HCT116 (cell line): ENCODE measurements around the gene PRDM12. TPM values are rescaled to one million over a fixed set of nuclear protein-coding genes. Genes with fewer than 3 reads are reported as not detected.

ENCODE experiments used
- ATAC-seq: fragments of 200-7000 bp; cut with Tn5 transposase; 2 replicates; pipeline ENCODE4 v1.9.1; 2020; ENCODE audit warnings: mild to moderate bottlenecking, moderate library complexity
- BruUV-seq: library from RNA; stranded (reverse); fragments of 400-500 nt; replicated peaks from 2 replicates; lab custom pipeline; 2021; lab: Mats Ljungman, UMichigan
- CTCF ChIA-PET: fragments of 300-600 bp; sonication (Branson Sonifier 250); formaldehyde crosslinking; loops from one replicate; lab custom pipeline; 2021; ENCODE audit warnings: antibody characterized with exemption; lab: Charles Lee
- POLR2A ChIA-PET: fragments of 300-600, 350-600 bp; sonication (Branson Sonifier 250); formaldehyde crosslinking; loops from one replicate; lab custom pipeline; 2021; ENCODE audit warnings: antibody characterized with exemption; lab: Charles Lee
- RAD21 ChIA-PET, 2 experiments: fragments of 300-600 bp; sonication (Branson Sonifier 250); formaldehyde crosslinking; loops; one replicate each; lab custom pipeline; 2023; ENCODE audit warnings: low total read pairs in 2 of 2; ENCODE audit not compliant: uncharacterized antibody in 2 of 2, unreplicated experiment in 2 of 2, low non-redundant PET in 1 of 2; lab: Charles Lee
- DNase-seq: peaks from one replicate; pipeline ENCODE4 v3.0.0-alpha.2; 2010; ENCODE audit warnings: low read depth, low spot score
- H2AFZ ChIP-seq: fragments of 200-600 bp; shearing (Covaris generic), sonication (generic); 2 replicates; pipeline ENCODE4 v1.6.1; 2017; ENCODE audit warnings: low read depth, mixed run types, mixed read lengths, antibody characterized with exemption, low read length; ENCODE audit not compliant: poor library complexity, severe bottlenecking
- H3K27ac ChIP-seq: 2 replicates; pipeline ENCODE4 v1.5.1; 2012; ENCODE audit warnings: low read depth, low read length
- H3K27me3 ChIP-seq: fragments of 200-600 bp; sonication (generic); 2 replicates; pipeline ENCODE4 v1.6.1; 2016; ENCODE audit warnings: mixed run types, low read length, mixed read lengths; ENCODE audit not compliant: insufficient read depth
- H3K36me3 ChIP-seq, 2 experiments: fragments of 200-500 bp in 1 of 2; fragments of 200-600 bp in 1 of 2; sonication (Bioruptor generic) in 1 of 2; sonication (generic) in 1 of 2; 2 replicates each; pipeline versions ENCODE4 v1.5.1 to v1.6.1; 2014 to 2016; ENCODE audit warnings: low read length in 2 of 2, inconsistent platforms in 1 of 2, mixed read lengths in 1 of 2, mixed run types in 1 of 2; ENCODE audit not compliant: insufficient read depth in 2 of 2, control insufficient read depth in 1 of 2
- H3K4me1 ChIP-seq, 2 experiments: fragments of 200-600 bp in 1 of 2; sonication (generic) in 1 of 2; 2 replicates each; pipeline versions ENCODE4 v1.5.1 to v1.6.1; 2012 to 2017; ENCODE audit warnings: low read length in 2 of 2, inconsistent platforms in 1 of 2, mild to moderate bottlenecking in 1 of 2, mixed read lengths in 1 of 2, mixed run types in 1 of 2, moderate library complexity in 1 of 2; ENCODE audit not compliant: insufficient read depth in 2 of 2, control insufficient read depth in 1 of 2
- H3K4me2 ChIP-seq: fragments of 200-600 bp; sonication (generic); 2 replicates; pipeline ENCODE4 v1.6.1; 2017; ENCODE audit warnings: mixed run types, low read length, mixed read lengths
- H3K4me3 ChIP-seq, 2 experiments: fragments of 200-600 bp in 1 of 2; sonication (generic) in 1 of 2; replicated peaks in 1 of 2; 2 replicates each; pipeline ENCODE4 v1.5.1; 2011 to 2016; ENCODE audit warnings: low read length in 2 of 2, control low read depth in 1 of 2, low read depth in 1 of 2, mild to moderate bottlenecking in 1 of 2, mixed read lengths in 1 of 2, mixed run types in 1 of 2
- H3K79me2 ChIP-seq: fragments of 200-600 bp; sonication (generic); 2 replicates; pipeline ENCODE4 v1.6.1; 2017; ENCODE audit warnings: mild to moderate bottlenecking, mixed run types, low read length, moderate library complexity, mixed read lengths; ENCODE audit not compliant: insufficient read depth
- H3K9ac ChIP-seq: fragments of 200-600 bp; sonication (generic); 2 replicates; pipeline ENCODE4 v1.6.1; 2016; ENCODE audit warnings: low read length, mixed read lengths
- H3K9me2 ChIP-seq: fragments of 200-600 bp; sonication (generic), shearing (Covaris generic); 2 replicates; pipeline ENCODE4 v1.6.1; 2017; ENCODE audit warnings: mixed run types, mild to moderate bottlenecking, moderate library complexity; ENCODE audit not compliant: insufficient read depth
- H3K9me3 ChIP-seq, 2 experiments: fragments of 200-500 bp in 1 of 2; fragments of 200-600 bp in 1 of 2; sonication (Bioruptor generic) in 1 of 2; sonication (generic) in 1 of 2; 2 replicates each; pipeline ENCODE4 v1.6.1; 2014 to 2017; ENCODE audit warnings: low read length in 2 of 2, mixed read lengths in 2 of 2, inconsistent platforms in 1 of 2, low read depth in 1 of 2, mild to moderate bottlenecking in 1 of 2, mixed run types in 1 of 2, moderate library complexity in 1 of 2; ENCODE audit not compliant: control insufficient read depth in 1 of 2, insufficient read depth in 1 of 2
- H4K20me1 ChIP-seq: fragments of 200-600 bp; sonication (generic), shearing (Covaris generic); 2 replicates; pipeline ENCODE4 v1.6.1; 2017; ENCODE audit warnings: mixed run types, mild to moderate bottlenecking, moderate library complexity; ENCODE audit not compliant: insufficient read depth
- ATF3 ChIP-seq: IDR thresholded peaks from 2 replicates; pipeline ENCODE4 v1.6.1; 2012
- CEBPB ChIP-seq: IDR thresholded peaks from 2 replicates; pipeline ENCODE4 v1.6.1; 2012; ENCODE audit warnings: low read depth
- CTCF ChIP-seq, 3 experiments: fragments of 200-600 bp in 1 of 3; sonication (generic) in 1 of 3; IDR thresholded peaks in 2 of 3; conservative IDR thresholded peaks in 1 of 3; 2 replicates each; pipeline ENCODE4 v1.5.1; 2012 to 2017; ENCODE audit warnings: low read depth in 2 of 3, low read length in 2 of 3, antibody characterized with exemption in 1 of 3, borderline replicate concordance in 1 of 3, control low read depth in 1 of 3, mild to moderate bottlenecking in 1 of 3, mixed read lengths in 1 of 3, mixed run types in 1 of 3, moderate library complexity in 1 of 3; ENCODE audit not compliant: insufficient read depth in 1 of 3
- ELF1 ChIP-seq: IDR thresholded peaks from 2 replicates; pipeline ENCODE4 v1.6.1; 2012; ENCODE audit warnings: low read depth, borderline replicate concordance
- EZH2 ChIP-seq: fragments of 200-600 bp; sonication (generic); IDR thresholded peaks from 2 replicates; pipeline ENCODE4 v1.6.1; 2017; ENCODE audit warnings: antibody characterized with exemption, mixed run types
- FOSL1 ChIP-seq: IDR thresholded peaks from 2 replicates; pipeline ENCODE4 v1.6.1; 2012; ENCODE audit warnings: low read depth
- JUND ChIP-seq: IDR thresholded peaks from 2 replicates; pipeline ENCODE4 v1.6.1; 2012
- MAX ChIP-seq: IDR thresholded peaks from 2 replicates; pipeline ENCODE4 v1.6.1; 2012
- POLR2AphosphoS5 ChIP-seq: IDR thresholded peaks from 2 replicates; pipeline ENCODE4 v1.6.1; 2011; ENCODE audit warnings: mild to moderate bottlenecking, low read depth, low read length, moderate library complexity
- SIN3A ChIP-seq: IDR thresholded peaks from 2 replicates; pipeline ENCODE4 v1.6.1; 2012; ENCODE audit warnings: low read depth
- SP1 ChIP-seq: IDR thresholded peaks from 2 replicates; pipeline ENCODE4 v1.6.1; 2012; ENCODE audit warnings: low read depth
- TCF7L2 ChIP-seq: IDR thresholded peaks from 2 replicates; pipeline ENCODE4 v1.7.0; 2011; ENCODE audit warnings: borderline replicate concordance, inconsistent platforms; ENCODE audit not compliant: insufficient read depth, insufficient read length; ENCODE audit errors: extremely low read depth
- YY1 ChIP-seq: IDR thresholded peaks from 2 replicates; pipeline ENCODE4 v1.6.1; 2011; ENCODE audit warnings: low read length, low read depth, moderate library complexity, mild to moderate bottlenecking; ENCODE audit not compliant: insufficient replicate concordance; ENCODE audit errors: extremely low read depth
- ZBTB33 ChIP-seq: IDR thresholded peaks from 2 replicates; pipeline ENCODE4 v1.6.1; 2011; ENCODE audit warnings: mild to moderate bottlenecking, low read length, moderate library complexity; ENCODE audit not compliant: insufficient replicate concordance; ENCODE audit errors: extremely low read depth
- ZNF274 ChIP-seq: fragments of 200-500 bp; sonication (Bioruptor generic); IDR thresholded peaks from 2 replicates; pipeline ENCODE4 v1.6.1; 2014; ENCODE audit warnings: mild to moderate bottlenecking, low read depth, low read length, inconsistent platforms
- intact Hi-C: fragments of 100-400 bp; cut with micrococcal nuclease; formaldehyde crosslinking; loops from 2 replicates; pipeline ENCODE4 v1.10.0; 2022
- total RNA-seq: library from RNA; stranded (reverse); gene quantifications from one replicate; pipeline ENCODE4 v1.2.1, GENCODE V29; 2021; ENCODE audit not compliant: unreplicated experiment

Gene PRDM12
- total RNA-seq, 1 experiment from 2014 or later: 0.54 TPM

DNA sequence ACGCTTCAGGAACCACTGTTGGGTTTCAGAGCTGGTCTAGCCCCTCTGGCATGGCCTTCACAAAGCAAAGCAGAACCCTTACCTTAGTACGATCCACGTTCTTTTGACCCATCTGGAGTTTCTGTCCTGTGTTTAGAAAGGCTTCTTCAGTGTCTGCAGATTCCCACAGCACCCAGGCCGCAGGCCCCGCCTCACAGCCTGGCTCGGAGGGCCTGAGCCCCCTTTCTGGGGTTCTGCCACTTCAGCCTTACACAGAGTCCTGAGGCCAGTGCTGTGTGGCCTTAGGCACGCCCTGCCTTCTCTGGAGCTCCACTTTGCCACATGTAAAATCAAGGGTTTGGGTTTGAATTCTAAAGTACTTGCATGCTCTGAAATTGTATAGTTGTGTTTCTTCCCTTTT is 31.6 kb upstream of the PRDM12 start:
- POLR2A ChIA-PET: no interaction called here
- Histone ChIP-seq H3K9ac (no peak overlapping the region), H4K20me1 (no peaks in the 10 kb centered on the region), H3K4me2 (no peak overlapping the region), H3K4me3 (no peak overlapping the region), H3K27ac (no peak overlapping the region), H3K79me2 (peaks cover 4% of the 10 kb centered on the region; the same call in 1 of the 2 replicates), H3K36me3 (peaks cover 23 to 30% of the 10 kb centered on the region in 2 experiments; a peak in 3 of 4 replicates), H2AFZ (no peak overlapping the region), H3K9me3 (no peaks in the 10 kb centered on the region), H3K9me2 (no peaks in the 10 kb centered on the region), H3K27me3 (no peaks in the 10 kb centered on the region), H3K4me1 (no peaks in the 10 kb centered on the region)
- intact Hi-C loops: no loop called here
- no peak for TF ChIP-seq EZH2
- no peak for TF ChIP-seq ZBTB33
- no peak for TF ChIP-seq MAX
- CTCF ChIA-PET: no interaction called here
- DNase-seq (no peak), ATAC-seq (no peak)
- RAD21 ChIA-PET: no interaction called here
- BruUV-seq: no TSS peak

GRCh38 chr9:130633336-130634190 is 30.8 kb upstream of the PRDM12 start:
- no peak overlapping the region for H3K4me3 ChIP-seq
- H3K4me2 ChIP-seq: no peak overlapping the region
- H3K27ac ChIP-seq: no peak overlapping the region
- ChIA-PET RAD21 (no interaction called here), CTCF (no interaction called here), POLR2A (no interaction called here)
- BruUV-seq: no TSS peak
- H3K9ac ChIP-seq: no peak overlapping the region
- H3K9me2 ChIP-seq: no peaks in the 10 kb centered on the region
- intact Hi-C loops: no loop called here
- H3K27me3 ChIP-seq: no peaks in the 10 kb centered on the region
- no peaks in the 10 kb centered on the region for H3K9me3 ChIP-seq
- no peaks in the 10 kb centered on the region for H3K4me1 ChIP-seq
- peaks cover 23 to 26% of the 10 kb centered on the region in 2 experiments for H3K36me3 ChIP-seq
- H2AFZ ChIP-seq: no peak overlapping the region
- no peak for DNase-seq
- no peaks in the 10 kb centered on the region for H4K20me1 ChIP-seq
- no peaks in the 10 kb centered on the region for H3K79me2 ChIP-seq
- no peak for ATAC-seq
- TF ChIP-seq YY1 (no peak), CTCF (IDR thresholded peaks at IDR 0.05 in 2 of 3, conservative IDR thresholded peaks at IDR 0.05 in 1 of 3; ENCODE audit: borderline replicate concordance in 1 of 3, insufficient read depth in 1 of 3, low read depth in 2 of 3, low read length in 2 of 3) (no peak), ATF3 (no peak), CEBPB (no peak), ELF1 (no peak), TCF7L2 (no peak), POLR2AphosphoS5 (no peak), FOSL1 (no peak), SIN3A (no peak), ZNF274 (no peak), MAX (no peak), SP1 (no peak), JUND (no peak)
